Neural cell (in vitro differentiated cells): ENCODE results near the gene TIE1. TPM values are rescaled to one million over a fixed set of nuclear protein-coding genes. Genes with fewer than 3 reads are reported as not detected.

Experiments used
- H2AFZ ChIP-seq: fragments of 200-600, 300-800 bp; sonication (generic), shearing (Covaris generic); 2 replicates; pipeline ENCODE4 v1.6.0; 2014; ENCODE audit warnings: low read depth, mild to moderate bottlenecking, antibody characterized with exemption, low read length, moderate library complexity
- H3F3A ChIP-seq: fragments of 200-600 bp; shearing (Covaris generic); 2 replicates; pipeline ENCODE4 v1.6.1; 2016; ENCODE audit warnings: mild to moderate bottlenecking, moderate library complexity, mixed read lengths, antibody characterized with exemption, low read length; ENCODE audit not compliant: insufficient read depth, poor library complexity, severe bottlenecking
- H3K27ac ChIP-seq: fragments of 200-600, 300-800 bp; sonication (generic), shearing (Covaris generic); 2 replicates; pipeline ENCODE4 v1.5.1; 2014; ENCODE audit warnings: mild to moderate bottlenecking, low read length, moderate library complexity
- H3K27me3 ChIP-seq: fragments of 300-800, 200-600 bp; sonication (generic), shearing (Covaris generic); 2 replicates; pipeline ENCODE4 v1.6.0; 2014; ENCODE audit warnings: mild to moderate bottlenecking, low read depth, low read length, moderate library complexity; ENCODE audit not compliant: insufficient read depth
- H3K36me3 ChIP-seq: fragments of 300-800, 200-600 bp; sonication (generic), shearing (Covaris generic); 2 replicates; pipeline ENCODE4 v1.5.1; 2014; ENCODE audit warnings: mild to moderate bottlenecking, antibody characterized with exemption, low read length, moderate library complexity; ENCODE audit not compliant: insufficient read depth
- H3K4me2 ChIP-seq: fragments of 300-800, 200-600 bp; sonication (generic), shearing (Covaris generic); 2 replicates; pipeline ENCODE4 v1.6.0; 2014; ENCODE audit warnings: mild to moderate bottlenecking, low read length
- H3K4me3 ChIP-seq: fragments of 300-800, 200-600 bp; sonication (generic), shearing (Covaris generic); 2 replicates; pipeline ENCODE4 v1.5.1; 2014; ENCODE audit warnings: mild to moderate bottlenecking, low read length, moderate library complexity
- H3K79me2 ChIP-seq: fragments of 200-600 bp; shearing (Covaris generic); replicated peaks from 2 replicates; pipeline ENCODE4 v1.6.0; 2014; ENCODE audit warnings: mild to moderate bottlenecking, low read length, moderate library complexity; ENCODE audit not compliant: insufficient read depth
- H3K9ac ChIP-seq: fragments of 300-800, 200-600 bp; sonication (generic), shearing (Covaris generic); 2 replicates; pipeline ENCODE4 v1.6.1; 2016; ENCODE audit warnings: mild to moderate bottlenecking, low read length, mixed read lengths
- H3K9me2 ChIP-seq: fragments of 200-600 bp; shearing (Covaris generic); 2 replicates; pipeline ENCODE4 v1.6.1; 2016; ENCODE audit warnings: mild to moderate bottlenecking, low read length, mixed read lengths; ENCODE audit not compliant: insufficient read depth
- H3K9me3 ChIP-seq: fragments of 200-600, 300-800 bp; sonication (generic), shearing (Covaris generic); 2 replicates; pipeline ENCODE4 v1.6.1; 2016; ENCODE audit warnings: mild to moderate bottlenecking, mixed run types, low read length, moderate library complexity, mixed read lengths
- H4K20me1 ChIP-seq: fragments of 200-600 bp; shearing (Covaris generic); 2 replicates; pipeline ENCODE4 v1.6.1; 2016; ENCODE audit warnings: mild to moderate bottlenecking, mixed run types; ENCODE audit not compliant: insufficient read depth
- EP300 ChIP-seq: fragments of 450-650 bp; conservative IDR thresholded peaks from 2 replicates; pipeline ENCODE4 v1.6.1; 2014; ENCODE audit warnings: antibody characterized with exemption, mild to moderate bottlenecking, moderate library complexity; ENCODE audit not compliant: poor library complexity, severe bottlenecking
- EZH2 ChIP-seq: fragments of 200-600, 300-800 bp; shearing (Covaris generic), sonication (generic); IDR thresholded peaks from 2 replicates; pipeline ENCODE4 v1.6.1; 2014; ENCODE audit warnings: antibody characterized with exemption, low read length, borderline replicate concordance, mild to moderate bottlenecking; ENCODE audit not compliant: insufficient read depth, poor library complexity, severe bottlenecking
- MXI1 ChIP-seq: fragments of 450-650 bp; conservative IDR thresholded peaks from 2 replicates; pipeline ENCODE4 v1.6.1; 2014; ENCODE audit warnings: antibody characterized with exemption, mild to moderate bottlenecking; ENCODE audit not compliant: poor library complexity, severe bottlenecking
- POLR2AphosphoS5 ChIP-seq: IDR thresholded peaks from 2 replicates; pipeline ENCODE4 v1.6.1; 2012
- RAD21 ChIP-seq: fragments of 450-650 bp; conservative IDR thresholded peaks from 2 replicates; pipeline ENCODE4 v1.6.1; 2014; ENCODE audit warnings: antibody characterized with exemption, mild to moderate bottlenecking, moderate library complexity
- SMC3 ChIP-seq: fragments of 450-650 bp; conservative IDR thresholded peaks from 2 replicates; pipeline ENCODE4 v1.6.1; 2014; ENCODE audit warnings: antibody characterized with exemption, mild to moderate bottlenecking, moderate library complexity; ENCODE audit not compliant: poor library complexity
- TAF1 ChIP-seq: IDR thresholded peaks from 2 replicates; pipeline ENCODE4 v1.6.1; 2012; ENCODE audit warnings: low read depth
- polyA plus RNA-seq: library from polyadenylated mRNA; depleted of rRNA; stranded (reverse); fragments of >200 nt; gene quantifications from 2 replicates; pipeline ENCODE4 v1.2.3, GENCODE V29; 2014
- TF ChIP-seq, protein P1 (sequence below): fragments of 450-650 bp; IDR thresholded peaks from 2 replicates; pipeline ENCODE4 v1.5.1; 2014; ENCODE audit warnings: antibody characterized with exemption, mild to moderate bottlenecking, moderate library complexity; ENCODE audit not compliant: poor library complexity, severe bottlenecking
- TF ChIP-seq, protein P2 (sequence below): IDR thresholded peaks from 2 replicates; pipeline ENCODE4 v1.6.1; 2012; ENCODE audit warnings: borderline replicate concordance

The TIE1 gene
- polyA plus RNA-seq, 1 donor from 2014 or later: not detected

DNA sequence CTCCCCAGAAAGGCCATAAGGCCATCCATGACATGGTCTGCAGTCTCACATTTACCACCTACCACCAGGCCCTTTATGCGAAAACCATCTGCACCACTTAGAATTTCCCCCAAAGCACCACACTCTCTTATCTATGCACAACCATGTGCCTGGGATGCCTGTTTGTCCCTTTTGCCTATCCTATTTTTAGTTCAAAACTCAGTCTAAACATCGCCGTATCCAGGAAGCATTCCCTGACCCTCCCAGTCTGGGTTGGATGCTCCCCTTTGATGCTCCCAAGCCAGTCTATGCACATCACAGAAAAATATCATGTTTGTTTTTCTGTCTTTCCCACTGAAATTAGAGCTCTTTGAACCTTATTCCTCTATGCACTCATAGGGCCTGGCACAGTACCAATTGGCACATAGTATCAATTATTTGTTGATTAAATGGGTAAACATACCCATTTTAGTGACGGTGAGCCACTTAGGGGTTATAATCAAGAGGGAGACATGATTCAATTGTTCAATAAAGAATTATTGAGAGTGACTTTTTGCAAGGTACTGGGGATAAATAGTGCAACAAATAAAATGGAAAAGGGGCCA lies 43.6 kb downstream of the TIE1 start:
- no peak for TF ChIP-seq POLR2AphosphoS5
- TF ChIP-seq, protein P1, sequence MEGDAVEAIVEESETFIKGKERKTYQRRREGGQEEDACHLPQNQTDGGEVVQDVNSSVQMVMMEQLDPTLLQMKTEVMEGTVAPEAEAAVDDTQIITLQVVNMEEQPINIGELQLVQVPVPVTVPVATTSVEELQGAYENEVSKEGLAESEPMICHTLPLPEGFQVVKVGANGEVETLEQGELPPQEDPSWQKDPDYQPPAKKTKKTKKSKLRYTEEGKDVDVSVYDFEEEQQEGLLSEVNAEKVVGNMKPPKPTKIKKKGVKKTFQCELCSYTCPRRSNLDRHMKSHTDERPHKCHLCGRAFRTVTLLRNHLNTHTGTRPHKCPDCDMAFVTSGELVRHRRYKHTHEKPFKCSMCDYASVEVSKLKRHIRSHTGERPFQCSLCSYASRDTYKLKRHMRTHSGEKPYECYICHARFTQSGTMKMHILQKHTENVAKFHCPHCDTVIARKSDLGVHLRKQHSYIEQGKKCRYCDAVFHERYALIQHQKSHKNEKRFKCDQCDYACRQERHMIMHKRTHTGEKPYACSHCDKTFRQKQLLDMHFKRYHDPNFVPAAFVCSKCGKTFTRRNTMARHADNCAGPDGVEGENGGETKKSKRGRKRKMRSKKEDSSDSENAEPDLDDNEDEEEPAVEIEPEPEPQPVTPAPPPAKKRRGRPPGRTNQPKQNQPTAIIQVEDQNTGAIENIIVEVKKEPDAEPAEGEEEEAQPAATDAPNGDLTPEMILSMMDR: no peak
- TF ChIP-seq TAF1: no peak
- TF ChIP-seq, protein P2, sequence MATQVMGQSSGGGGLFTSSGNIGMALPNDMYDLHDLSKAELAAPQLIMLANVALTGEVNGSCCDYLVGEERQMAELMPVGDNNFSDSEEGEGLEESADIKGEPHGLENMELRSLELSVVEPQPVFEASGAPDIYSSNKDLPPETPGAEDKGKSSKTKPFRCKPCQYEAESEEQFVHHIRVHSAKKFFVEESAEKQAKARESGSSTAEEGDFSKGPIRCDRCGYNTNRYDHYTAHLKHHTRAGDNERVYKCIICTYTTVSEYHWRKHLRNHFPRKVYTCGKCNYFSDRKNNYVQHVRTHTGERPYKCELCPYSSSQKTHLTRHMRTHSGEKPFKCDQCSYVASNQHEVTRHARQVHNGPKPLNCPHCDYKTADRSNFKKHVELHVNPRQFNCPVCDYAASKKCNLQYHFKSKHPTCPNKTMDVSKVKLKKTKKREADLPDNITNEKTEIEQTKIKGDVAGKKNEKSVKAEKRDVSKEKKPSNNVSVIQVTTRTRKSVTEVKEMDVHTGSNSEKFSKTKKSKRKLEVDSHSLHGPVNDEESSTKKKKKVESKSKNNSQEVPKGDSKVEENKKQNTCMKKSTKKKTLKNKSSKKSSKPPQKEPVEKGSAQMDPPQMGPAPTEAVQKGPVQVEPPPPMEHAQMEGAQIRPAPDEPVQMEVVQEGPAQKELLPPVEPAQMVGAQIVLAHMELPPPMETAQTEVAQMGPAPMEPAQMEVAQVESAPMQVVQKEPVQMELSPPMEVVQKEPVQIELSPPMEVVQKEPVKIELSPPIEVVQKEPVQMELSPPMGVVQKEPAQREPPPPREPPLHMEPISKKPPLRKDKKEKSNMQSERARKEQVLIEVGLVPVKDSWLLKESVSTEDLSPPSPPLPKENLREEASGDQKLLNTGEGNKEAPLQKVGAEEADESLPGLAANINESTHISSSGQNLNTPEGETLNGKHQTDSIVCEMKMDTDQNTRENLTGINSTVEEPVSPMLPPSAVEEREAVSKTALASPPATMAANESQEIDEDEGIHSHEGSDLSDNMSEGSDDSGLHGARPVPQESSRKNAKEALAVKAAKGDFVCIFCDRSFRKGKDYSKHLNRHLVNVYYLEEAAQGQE: no peak
- no peak for TF ChIP-seq SMC3
- no peak for TF ChIP-seq RAD21
- no peak for TF ChIP-seq MXI1
- TF ChIP-seq EZH2: no peak
- no peak for TF ChIP-seq EP300
- no peaks in the 10 kb centered on the region for H3K36me3 ChIP-seq
- H3K9me2 ChIP-seq: no peaks in the 10 kb centered on the region
- H3K9ac ChIP-seq: no peak overlapping the region
- no peaks in the 10 kb centered on the region for H3K79me2 ChIP-seq
- H3F3A ChIP-seq: no peaks in the 10 kb centered on the region
- no peak overlapping the region for H3K4me3 ChIP-seq
- H4K20me1 ChIP-seq: no peaks in the 10 kb centered on the region
- no peak overlapping the region for H3K4me2 ChIP-seq
- no peak overlapping the region for H2AFZ ChIP-seq
- H3K27me3 ChIP-seq: peaks cover 7% of the 10 kb centered on the region
- H3K9me3 ChIP-seq: no peaks in the 10 kb centered on the region
- H3K27ac ChIP-seq: no peak overlapping the region

DNA sequence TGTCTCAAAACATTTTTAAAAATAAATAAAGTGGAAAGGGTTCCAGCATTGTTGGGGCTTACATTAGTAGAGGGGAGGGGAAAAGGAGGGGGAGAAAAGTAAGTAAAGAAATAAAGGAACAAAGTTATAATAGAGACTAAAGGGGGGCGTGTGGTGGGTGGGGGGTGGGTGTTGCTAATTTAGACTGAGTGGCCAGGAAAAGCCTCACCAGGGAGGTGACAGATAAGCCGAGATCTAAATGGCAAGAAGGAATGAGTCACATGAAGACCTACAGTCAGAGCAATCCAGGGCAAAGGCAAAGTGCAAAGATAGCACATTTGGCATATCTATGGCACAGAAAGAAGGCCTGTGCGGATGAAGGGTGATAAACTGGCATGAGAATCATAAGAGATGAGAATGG lies 44.3 kb downstream of the TIE1 start:
- H3K9me2 ChIP-seq: no peaks in the 10 kb centered on the region
- H3K27me3 ChIP-seq: peaks cover 11% of the 10 kb centered on the region
- no peaks in the 10 kb centered on the region for H3K79me2 ChIP-seq
- H3K4me2 ChIP-seq: no peak overlapping the region
- TF ChIP-seq RAD21 (no peak), MXI1 (no peak), EZH2 (no peak), TAF1 (no peak), POLR2AphosphoS5 (no peak)
- TF ChIP-seq, protein P2: no peak
- no peaks in the 10 kb centered on the region for H3F3A ChIP-seq
- H3K9me3 ChIP-seq: no peaks in the 10 kb centered on the region
- no peaks in the 10 kb centered on the region for H4K20me1 ChIP-seq
- H3K27ac ChIP-seq: no peak overlapping the region
- no peak overlapping the region for H3K4me3 ChIP-seq
- no peak overlapping the region for H2AFZ ChIP-seq
- H3K9ac ChIP-seq: no peak overlapping the region
- no peaks in the 10 kb centered on the region for H3K36me3 ChIP-seq
